H9 (cell line): ENCODE results near the gene ZFYVE28. TPM values are rescaled to one million over a fixed set of nuclear protein-coding genes. Genes with fewer than 3 reads are reported as not detected.

Experiments
- DNase-seq: peaks from one replicate; pipeline ENCODE4 v3.0.0-alpha.2; 2017
- H2AFZ ChIP-seq: one replicate; pipeline ENCODE4 v1.6.1; 2013; ENCODE audit warnings: mild to moderate bottlenecking, low read length, control low read depth, moderate library complexity
- H2AK5ac ChIP-seq: 2 replicates; pipeline ENCODE4 v1.6.1; 2013; ENCODE audit warnings: low read length, control low read depth, mixed read lengths; ENCODE audit not compliant: insufficient read length
- H2BK120ac ChIP-seq: one replicate; pipeline ENCODE4 v1.6.1; 2013; ENCODE audit warnings: low read depth, mild to moderate bottlenecking, low read length, control low read depth, inconsistent platforms; ENCODE audit not compliant: poor library complexity, severe bottlenecking
- H2BK12ac ChIP-seq: 2 replicates; pipeline ENCODE4 v1.6.1; 2013; ENCODE audit warnings: low read length, control low read depth, mixed read lengths, low read depth; ENCODE audit not compliant: insufficient read length
- H2BK15ac ChIP-seq: 2 replicates; pipeline ENCODE4 v1.6.1; 2013; ENCODE audit warnings: low read depth, low read length, control low read depth
- H2BK20ac ChIP-seq: one replicate; pipeline ENCODE4 v1.6.1; 2013; ENCODE audit warnings: low read depth, mild to moderate bottlenecking, low read length, control low read depth, inconsistent platforms; ENCODE audit not compliant: poor library complexity, severe bottlenecking
- H2BK5ac ChIP-seq: 2 replicates; pipeline ENCODE4 v1.6.1; 2013; ENCODE audit warnings: low read length, control low read depth, mixed read lengths; ENCODE audit not compliant: insufficient read length
- H3K14ac ChIP-seq: 2 replicates; pipeline ENCODE4 v1.6.1; 2013; ENCODE audit warnings: low read length, control low read depth; ENCODE audit not compliant: insufficient read depth
- H3K18ac ChIP-seq: 2 replicates; pipeline ENCODE4 v1.6.1; 2013; ENCODE audit warnings: low read depth, mild to moderate bottlenecking, mixed read lengths, low read length, control low read depth; ENCODE audit not compliant: insufficient read length
- H3K23ac ChIP-seq: 2 replicates; pipeline ENCODE4 v1.6.1; 2013; ENCODE audit warnings: low read length, control low read depth, mixed read lengths, low read depth; ENCODE audit not compliant: insufficient read length
- H3K23me2 ChIP-seq: 2 replicates; pipeline ENCODE4 v1.6.1; 2013; ENCODE audit warnings: low read depth, mild to moderate bottlenecking, mixed read lengths, low read length, control low read depth; ENCODE audit not compliant: insufficient read length, poor library complexity, severe bottlenecking
- H3K27ac ChIP-seq: 2 replicates; pipeline ENCODE4 v1.5.1; 2013; ENCODE audit warnings: low read length, control low read depth, mixed read lengths, low read depth; ENCODE audit not compliant: insufficient read length
- H3K27me3 ChIP-seq: 2 replicates; pipeline ENCODE4 v1.6.1; 2013; ENCODE audit warnings: low read length, control low read depth, inconsistent platforms; ENCODE audit not compliant: insufficient read depth
- H3K4ac ChIP-seq: 2 replicates; pipeline ENCODE4 v1.6.1; 2013; ENCODE audit warnings: low read depth, mild to moderate bottlenecking, control low read depth, inconsistent platforms, low read length, moderate library complexity
- H3K4me1 ChIP-seq: 2 replicates; pipeline ENCODE4 v1.6.1; 2013; ENCODE audit warnings: low read length, control low read depth, inconsistent platforms; ENCODE audit not compliant: insufficient read depth
- H3K4me2 ChIP-seq: 2 replicates; pipeline ENCODE4 v1.6.1; 2013; ENCODE audit warnings: low read length, control low read depth, mixed read lengths; ENCODE audit not compliant: insufficient read length, insufficient read depth
- H3K56ac ChIP-seq: 2 replicates; pipeline ENCODE4 v1.6.1; 2013; ENCODE audit warnings: low read depth, mild to moderate bottlenecking, mixed read lengths, low read length, control low read depth; ENCODE audit not compliant: insufficient read length
- H3K79me1 ChIP-seq: 2 replicates; pipeline ENCODE4 v1.6.1; 2013; ENCODE audit warnings: low read depth, mild to moderate bottlenecking, moderate library complexity, low read length, control low read depth, inconsistent platforms; ENCODE audit not compliant: insufficient read depth, poor library complexity, severe bottlenecking
- H3K79me2 ChIP-seq: 2 replicates; pipeline ENCODE4 v1.6.1; 2013; ENCODE audit warnings: low read length, control low read depth, inconsistent platforms; ENCODE audit not compliant: insufficient read depth
- H3K9ac ChIP-seq: 2 replicates; pipeline ENCODE4 v1.6.1; 2013; ENCODE audit warnings: low read length, control low read depth, mixed read lengths; ENCODE audit not compliant: insufficient read length; ENCODE audit errors: extremely low read depth
- H3K9me3 ChIP-seq: one replicate; pipeline ENCODE4 v1.6.1; 2013; ENCODE audit warnings: low read depth, low read length, inconsistent platforms; ENCODE audit not compliant: control insufficient read depth
- H3T11ph ChIP-seq: one replicate; pipeline ENCODE4 v1.6.1; 2013; ENCODE audit warnings: mild to moderate bottlenecking, low read length, control low read depth, inconsistent platforms
- H4K20me1 ChIP-seq: one replicate; pipeline ENCODE4 v1.6.1; 2013; ENCODE audit not compliant: control insufficient read depth, insufficient read length, insufficient read depth
- H4K5ac ChIP-seq: 2 replicates; pipeline ENCODE4 v1.6.1; 2013; ENCODE audit warnings: low read depth, mild to moderate bottlenecking, mixed read lengths, low read length, control low read depth; ENCODE audit not compliant: insufficient read length
- H4K8ac ChIP-seq: replicated peaks from 2 replicates; pipeline ENCODE4 v1.6.1; 2013; ENCODE audit warnings: low read length, control low read depth, mixed read lengths, low read depth; ENCODE audit not compliant: insufficient read length
- H4K91ac ChIP-seq: 2 replicates; pipeline ENCODE4 v1.6.1; 2013; ENCODE audit warnings: low read depth, mild to moderate bottlenecking, moderate library complexity, mixed read lengths, low read length, control low read depth; ENCODE audit not compliant: insufficient read length
- H3K27ac Mint-ChIP-seq, 3 experiments: 2 replicates in 2 of 3; 3 replicates in 1 of 3; pipeline ENCODE4 v1.8.0; 2020 to 2021; ENCODE audit warnings: mixed read lengths in 3 of 3, mild to moderate bottlenecking in 1 of 3, moderate library complexity in 1 of 3
- H3K27me3 Mint-ChIP-seq: 2 replicates; pipeline ENCODE4 v1.8.0; 2021; ENCODE audit warnings: low read depth, mild to moderate bottlenecking, moderate library complexity, mixed read lengths
- H3K36me3 Mint-ChIP-seq, 3 experiments: 2 replicates in 2 of 3; 3 replicates in 1 of 3; pipeline ENCODE4 v1.8.0; 2020 to 2021; ENCODE audit warnings: low read depth in 3 of 3, mixed read lengths in 3 of 3; ENCODE audit not compliant: insufficient read depth in 1 of 3
- H3K4me1 Mint-ChIP-seq, 2 experiments: 2 replicates each; pipeline ENCODE4 v1.8.0; 2020; ENCODE audit warnings: mixed read lengths in 2 of 2
- H3K4me3 Mint-ChIP-seq, 2 experiments: 2 replicates in 1 of 2; 3 replicates in 1 of 2; pipeline ENCODE4 v1.8.0; 2020 to 2021; ENCODE audit warnings: mild to moderate bottlenecking in 2 of 2, mixed read lengths in 2 of 2, moderate library complexity in 1 of 2
- H3K9me3 Mint-ChIP-seq, 2 experiments: 2 replicates in 1 of 2; 3 replicates in 1 of 2; pipeline ENCODE4 v1.8.0; 2020; ENCODE audit warnings: mild to moderate bottlenecking in 2 of 2, mixed read lengths in 2 of 2, moderate library complexity in 1 of 2
- CTCF ChIP-seq: fragments of 200-600 bp; sonication (generic); conservative IDR thresholded peaks from 3 replicates; pipeline ENCODE4 v1.8.0; 2021; ENCODE audit warnings: antibody characterized with exemption, mild to moderate bottlenecking
- WGBS: extraction: QIAGEN DNeasy Blood & Tissue Kit; methylation state at CpG from one replicate; pipeline ENCODE4 v1.1.7; 2013; ENCODE audit warnings: missing lambda C conversion rate, low lambda C conversion rate, mixed read lengths; ENCODE audit not compliant: insufficient read length; ENCODE audit errors: extremely low coverage; 5-methylcytosine and 5-hydroxymethylcytosine counted together
- total RNA-seq: library from RNA; stranded (reverse); gene quantifications from 2 replicates; pipeline ENCODE4 v1.2.1, GENCODE V29; 2021

Gene ZFYVE28
- total RNA-seq, 1 experiment from 2014 or later, result 0.98 TPM

- H4K20me1 ChIP-seq, result no peaks in the 10 kb centered on the region
- H2BK15ac ChIP-seq, result no peak overlapping the region
- H3K4me1 ChIP-seq, result no peaks in the 10 kb centered on the region; the same call in 1 of the 2 replicates
- no peaks in the 10 kb centered on the region for H3K23me2 ChIP-seq
- no peak overlapping the region for H2BK12ac ChIP-seq
- no peak overlapping the region for H3K4me3 Mint-ChIP-seq
- no peaks in the 10 kb centered on the region for H3K79me2 ChIP-seq
- H3K4me1 Mint-ChIP-seq, result peaks cover 0 to 4% of the 10 kb centered on the region in 2 experiments; a peak in 3 of 4 replicates
- no peaks in the 10 kb centered on the region for H3K9me3 Mint-ChIP-seq
- no peak overlapping the region for H3K18ac ChIP-seq
- H3K14ac ChIP-seq, result no peak overlapping the region
- H3K27me3 ChIP-seq, result no peaks in the 10 kb centered on the region
- H2BK5ac ChIP-seq, result no peak overlapping the region
- no peak overlapping the region for H2BK120ac ChIP-seq
- H4K91ac ChIP-seq, result no peak overlapping the region
- H3T11ph ChIP-seq, result no peak overlapping the region
- H3K56ac ChIP-seq, result no peak overlapping the region
- no peak overlapping the region for H3K4ac ChIP-seq
- no peaks in the 10 kb centered on the region; the same call in 1 of the 2 replicates for H3K27me3 Mint-ChIP-seq
- H3K27ac Mint-ChIP-seq, result no peak overlapping the region
- no peaks in the 10 kb centered on the region for H3K9me3 ChIP-seq
- DNase-seq, result peak; percentile 95
- no peak overlapping the region for H2AK5ac ChIP-seq
- no peak overlapping the region for H4K5ac ChIP-seq
- H3K79me1 ChIP-seq, result no peaks in the 10 kb centered on the region
- H3K9ac ChIP-seq, result no peak overlapping the region
- no peaks in the 10 kb centered on the region for H3K36me3 Mint-ChIP-seq
- H4K8ac ChIP-seq, result no peak overlapping the region
- no peak overlapping the region for H3K27ac ChIP-seq
- peak; percentile 94 for TF ChIP-seq CTCF
- no CpG with 5 or more reads among the region's 14 CpGs for WGBS
- no peak overlapping the region for H3K23ac ChIP-seq
- no peak overlapping the region for H2AFZ ChIP-seq
- no peak overlapping the region for H2BK20ac ChIP-seq
- no peak overlapping the region for H3K4me2 ChIP-seq
Measured at GRCh38 chr4:2441393-2442174, 23.1 kb upstream of the ZFYVE28 start.
